Measurements from ENCODE around the gene SLIT3. TPM values are rescaled to one million over a fixed set of nuclear protein-coding genes. Genes with fewer than 3 reads are reported as not detected.

Gene SLIT3
- total and polyA plus RNA-seq, 10 of the 15 experiments (the other 5 are each of a cell fraction or from before 2014, with no cell fraction given), result 0.05 TPM; not detected in 9

- TF ChIP-seq E2F8 (IDR thresholded peaks at IDR 0.05; ENCODE audit: low read depth, partially characterized antibody) (no peak), KDM1A (IDR thresholded peaks at IDR 0.05; ENCODE audit: borderline replicate concordance) (no peak), HDAC2 (IDR thresholded peaks at IDR 0.05) (no peak), CBX5 (IDR thresholded peaks at IDR 0.05; ENCODE audit: low read depth) (no peak), NKRF (conservative IDR thresholded peaks at IDR 0.05) (no peak), ATF2 (IDR thresholded peaks at IDR 0.05; ENCODE audit: low read length) (no peak)
Measured at GRCh38 chr5:168939887-168940544, 360.9 kb downstream of the SLIT3 start (continued).
